ENCODE results near the gene F12. TPM values are rescaled to one million over a fixed set of nuclear protein-coding genes. Genes with fewer than 3 reads are reported as not detected.

Gene F12
- total RNA-seq, 1 donor from 2014 or later, result 4.0 TPM

DNA sequence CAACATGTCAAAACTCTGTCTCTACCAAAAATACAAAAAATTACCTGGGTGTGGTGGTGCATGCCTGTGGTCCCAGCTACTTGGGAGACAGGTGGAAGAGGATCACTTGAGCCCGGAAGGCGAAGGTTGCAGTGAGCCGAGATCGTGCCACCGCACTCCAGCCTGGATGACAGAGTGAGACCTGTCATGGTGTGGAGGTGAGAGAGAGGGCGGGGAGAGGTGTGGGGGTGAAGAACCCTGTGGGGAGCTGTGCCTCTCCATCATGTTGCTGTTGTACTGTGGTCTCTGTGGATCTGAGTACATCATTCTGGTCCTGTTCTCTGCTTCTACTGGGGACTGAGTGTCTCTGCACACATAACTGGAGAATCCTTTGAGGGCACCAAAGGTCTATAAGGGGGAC, 36.5 kb downstream of the F12 start:
- H3K4me3 ChIP-seq (ENCODE audit: low read depth, low read length), result no peak overlapping the region
- no peaks in the 10 kb centered on the region for H3K27me3 ChIP-seq (ENCODE audit: control insufficient read depth, insufficient read depth, low read length)
- DNase-seq (ENCODE audit: low read depth), result no peak
- no peak for TF ChIP-seq CTCF (IDR thresholded peaks at IDR 0.05; ENCODE audit: insufficient read depth, low read length, poor library complexity, severe bottlenecking)
- H3K36me3 ChIP-seq (ENCODE audit: control insufficient read depth, insufficient read depth, low read length), result no peaks in the 10 kb centered on the region

DNA sequence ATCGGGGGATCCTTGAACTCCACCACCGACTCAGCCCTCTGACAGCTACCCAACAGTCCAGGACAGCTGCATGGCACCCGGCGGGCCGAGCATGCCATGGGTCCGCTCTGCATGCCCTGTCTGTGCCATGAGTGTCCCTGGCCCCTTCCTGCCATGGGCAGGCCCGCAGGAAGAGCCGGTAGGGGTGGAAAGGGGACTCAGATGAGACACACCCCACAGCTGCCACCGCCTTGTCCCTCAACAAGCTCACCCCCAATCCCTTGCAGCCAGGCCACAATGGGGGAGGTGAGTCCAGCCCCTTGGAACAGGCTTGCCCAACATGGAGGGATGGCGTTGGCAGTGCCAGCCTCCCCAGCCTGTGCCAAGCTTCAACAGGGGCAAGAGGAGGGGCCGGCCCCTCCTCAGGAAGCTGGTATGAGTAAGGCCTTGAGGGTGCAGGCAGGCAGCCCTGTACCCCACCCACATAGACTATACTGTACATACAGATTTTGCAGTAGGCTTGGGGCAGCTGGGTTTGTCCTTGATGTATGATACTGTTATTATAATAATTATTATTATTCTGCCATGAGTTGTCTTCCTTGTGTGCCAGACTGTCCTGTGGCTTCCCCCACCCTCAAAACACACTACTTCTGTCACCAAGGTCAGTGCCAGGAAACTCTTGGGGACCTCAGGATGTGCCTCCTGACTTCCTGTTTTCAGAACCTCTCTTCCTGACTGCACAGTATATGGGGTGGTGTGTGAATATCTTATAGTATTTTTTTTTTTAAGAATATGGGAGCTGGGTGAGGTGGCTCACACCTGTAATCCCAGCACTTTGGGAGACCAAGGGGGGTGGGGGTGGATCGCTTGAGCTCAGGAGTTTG, 37.1 kb downstream of the F12 start:
- Histone ChIP-seq H3K36me3 (ENCODE audit: control insufficient read depth, insufficient read depth, low read length) (no peaks in the 10 kb centered on the region), H3K27me3 (ENCODE audit: control insufficient read depth, insufficient read depth, low read length) (no peaks in the 10 kb centered on the region), H3K4me3 (ENCODE audit: low read depth, low read length) (no peak overlapping the region)
- DNase-seq (ENCODE audit: low read depth), result no peak
- TF ChIP-seq CTCF (IDR thresholded peaks at IDR 0.05; ENCODE audit: insufficient read depth, low read length, poor library complexity, severe bottlenecking), result no peak

DNA sequence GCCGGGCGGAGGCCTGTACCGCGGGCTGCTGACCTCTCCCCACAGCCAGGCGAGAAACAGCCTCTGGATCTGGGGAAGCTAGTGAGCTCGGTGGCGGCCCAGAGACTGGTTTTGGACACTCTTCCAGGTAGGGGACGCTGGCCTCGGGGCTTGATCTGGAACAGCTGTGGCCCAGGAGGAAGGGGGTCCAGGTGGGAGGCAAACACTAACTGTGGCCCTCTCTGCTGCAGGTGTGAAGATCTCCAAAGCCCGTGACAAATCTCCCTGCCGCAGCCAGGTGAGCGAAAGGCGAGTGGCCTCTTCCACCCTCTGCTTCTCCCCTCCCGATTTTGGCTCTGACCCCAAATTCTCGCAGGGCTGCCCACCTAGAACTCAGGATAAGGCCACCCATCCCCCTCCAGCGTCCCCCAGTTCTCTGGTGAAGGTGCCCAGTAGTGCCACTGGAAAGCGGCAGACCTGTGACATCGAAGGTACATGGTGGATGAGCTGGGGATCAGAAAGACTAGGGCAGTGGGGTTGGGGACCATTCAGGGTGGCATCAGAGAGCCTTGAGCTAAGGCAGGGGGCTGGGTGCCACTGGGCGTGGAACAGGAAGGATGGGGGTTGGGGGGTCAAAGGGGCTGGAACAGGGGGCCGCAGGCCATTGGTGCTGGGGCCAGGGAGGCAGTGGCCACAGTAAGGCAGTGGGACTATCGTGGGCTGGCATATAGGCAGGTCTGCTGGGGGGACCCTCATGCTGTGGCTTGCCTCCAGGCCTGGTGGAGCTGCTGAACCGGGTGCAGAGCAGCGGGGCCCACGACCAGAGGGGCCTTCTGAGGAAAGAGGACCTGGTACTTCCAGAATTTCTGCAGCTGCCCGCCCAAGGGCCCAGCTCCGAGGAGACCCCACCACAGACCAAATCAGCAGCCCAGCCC, 38.0 kb downstream of the F12 start:
- Histone ChIP-seq H3K36me3 (ENCODE audit: control insufficient read depth, insufficient read depth, low read length) (no peaks in the 10 kb centered on the region), H3K4me3 (ENCODE audit: low read depth, low read length) (peak overlapping the region; percentile 37), H3K27me3 (ENCODE audit: control insufficient read depth, insufficient read depth, low read length) (no peaks in the 10 kb centered on the region)
- no peak for TF ChIP-seq CTCF (IDR thresholded peaks at IDR 0.05; ENCODE audit: insufficient read depth, low read length, poor library complexity, severe bottlenecking)
- DNase-seq (ENCODE audit: low read depth), result no peak

- Histone ChIP-seq H3K27me3 (ENCODE audit: control insufficient read depth, insufficient read depth, low read length) (no peaks in the 10 kb centered on the region), H3K36me3 (ENCODE audit: control insufficient read depth, insufficient read depth, low read length) (no peaks in the 10 kb centered on the region), H3K4me3 (ENCODE audit: low read depth, low read length) (peak overlapping the region; percentile 37)
- DNase-seq (ENCODE audit: low read depth), result peak; percentile 65
- TF ChIP-seq CTCF (IDR thresholded peaks at IDR 0.05; ENCODE audit: insufficient read depth, low read length, poor library complexity, severe bottlenecking), result peak; percentile 77
Observed at GRCh38 chr5:177370488-177371119, 38.8 kb downstream of the F12 start.

DNA sequence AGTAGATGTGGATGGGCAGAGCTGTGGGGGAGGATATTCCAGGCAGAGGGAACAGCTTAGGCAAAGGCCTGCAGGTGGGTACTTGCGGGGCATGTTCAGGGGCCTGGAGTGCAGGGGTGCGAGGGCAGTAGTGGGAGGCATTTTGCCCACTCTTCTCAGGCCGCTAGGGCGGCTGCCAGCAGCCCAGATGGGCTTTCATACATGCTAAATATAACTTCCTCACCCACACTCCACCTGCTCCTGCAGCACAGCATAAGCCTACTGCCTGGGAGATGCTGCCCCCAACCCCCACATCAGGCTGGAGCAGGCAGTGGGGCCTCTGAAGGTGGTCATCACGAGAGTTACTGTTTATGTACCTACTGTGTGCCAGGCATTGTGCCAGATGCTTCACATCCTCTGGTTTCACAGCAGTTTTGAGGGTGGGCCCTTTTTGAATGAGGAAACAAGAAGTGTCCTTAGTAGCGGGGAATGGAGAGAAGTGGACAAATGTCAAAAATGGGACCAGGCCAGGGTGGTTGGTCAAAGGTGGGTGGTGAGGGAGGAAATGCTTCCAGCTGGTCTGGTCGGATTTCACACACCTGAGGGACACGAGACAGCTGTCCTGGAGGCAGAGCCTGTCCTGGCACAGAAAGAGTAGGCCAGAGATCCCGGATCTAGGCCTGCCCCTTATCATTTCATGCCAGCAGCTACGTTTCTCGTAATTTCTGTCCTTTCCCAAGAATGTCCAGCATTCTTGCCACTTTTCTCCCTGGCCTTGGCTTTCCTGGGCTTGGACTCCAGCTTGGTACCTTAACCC, 39.5 kb downstream of the F12 start:
- DNase-seq (ENCODE audit: low read depth), result no peak
- H3K36me3 ChIP-seq (ENCODE audit: control insufficient read depth, insufficient read depth, low read length), result no peaks in the 10 kb centered on the region
- H3K27me3 ChIP-seq (ENCODE audit: control insufficient read depth, insufficient read depth, low read length), result no peaks in the 10 kb centered on the region
- no peak overlapping the region for H3K4me3 ChIP-seq (ENCODE audit: low read depth, low read length)
- no peak for TF ChIP-seq CTCF (IDR thresholded peaks at IDR 0.05; ENCODE audit: insufficient read depth, low read length, poor library complexity, severe bottlenecking)
